GM21717 (cell line): ENCODE measurements around the gene ANKRD18B.
"Not testable (repeated sequence)": the region's sequence is repeated elsewhere in the genome, so short reads cannot be mapped to it uniquely, and the experiment has no call there.

ENCODE experiments used
- ATAC-seq: cut with Tn5 transposase; IDR thresholded peaks from one replicate; pipeline ENCODE4 v1.9.1; 2021; ENCODE audit warnings: mild to moderate bottlenecking, moderate library complexity; ENCODE audit not compliant: unreplicated experiment

Gene ANKRD18B

DNA sequence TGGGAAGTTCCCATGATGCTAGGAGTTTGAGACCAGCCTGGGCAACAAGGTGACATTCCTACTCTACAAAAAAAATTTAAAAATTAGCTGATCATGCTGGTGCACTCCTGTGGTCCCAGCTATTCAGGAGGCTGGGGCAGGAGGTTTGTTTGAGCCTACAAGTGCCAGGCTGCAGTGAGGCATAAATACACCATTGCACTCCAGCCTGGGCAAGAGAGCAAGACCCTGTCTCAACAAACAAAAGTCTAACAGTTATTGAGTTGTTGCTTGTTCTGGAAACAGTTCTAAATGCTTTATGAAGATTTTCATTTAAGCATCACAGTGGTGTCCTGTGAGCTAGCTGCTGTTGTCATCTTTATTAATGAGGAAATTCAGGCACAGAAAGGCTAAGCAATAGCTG lies 4.0 kb downstream of the ANKRD18B start:
- not testable (repeated sequence) for ATAC-seq

DNA sequence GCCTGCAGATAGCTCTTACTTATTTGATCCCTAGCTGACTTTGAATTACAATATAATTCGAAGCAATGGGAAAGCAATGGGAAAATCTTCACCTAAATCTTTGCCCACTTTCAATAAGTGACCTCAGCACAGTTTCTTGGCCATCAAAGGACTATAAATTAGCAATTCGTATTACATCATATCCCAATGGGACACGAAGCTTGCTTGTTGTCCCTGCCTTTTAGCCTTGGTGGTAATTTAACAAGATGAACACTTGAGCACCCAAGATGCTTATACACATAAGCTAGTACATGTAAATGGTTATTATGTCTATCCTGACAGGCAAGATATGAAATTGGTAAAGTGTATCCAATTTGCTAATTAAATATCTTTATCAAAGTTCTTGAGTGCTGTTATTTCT lies 9.9 kb downstream of the ANKRD18B start:
- not testable (repeated sequence) for ATAC-seq

DNA sequence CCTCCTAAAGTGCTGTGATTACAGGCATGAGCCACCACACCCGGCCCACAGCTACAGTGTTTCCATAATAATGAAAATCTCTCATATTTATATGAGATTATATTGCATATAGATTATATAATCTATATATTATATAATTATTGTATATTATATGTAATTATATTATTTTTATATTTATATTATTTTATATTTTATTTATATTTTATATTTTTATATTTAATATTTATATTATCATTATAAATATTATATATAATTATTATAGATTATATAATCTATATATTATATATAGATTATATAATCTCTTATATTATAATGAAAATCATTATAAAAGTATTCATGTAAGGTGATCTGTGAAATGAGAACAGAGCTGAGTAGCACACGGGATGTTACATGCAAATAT lies 11.5 kb downstream of the ANKRD18B start:
- ATAC-seq = no peak

DNA sequence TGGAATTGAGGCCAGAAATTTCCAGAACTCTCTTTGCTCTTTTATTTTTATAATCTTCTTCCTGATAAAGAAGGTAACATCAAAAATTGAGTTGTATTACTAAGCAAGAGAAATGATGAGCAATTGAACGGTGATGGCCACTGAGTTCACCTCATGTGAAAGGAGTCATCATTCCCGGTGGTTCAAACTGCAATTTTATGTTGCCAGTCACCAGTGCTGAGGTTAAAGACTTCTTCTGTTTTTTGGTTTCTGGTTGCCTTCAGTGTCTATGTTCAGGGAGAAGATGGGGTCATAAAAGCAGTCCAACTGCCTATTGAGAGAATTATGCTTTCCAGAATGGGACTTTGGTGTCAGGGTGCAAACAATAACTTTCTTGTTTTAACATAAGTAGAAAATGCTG lies 19.4 kb downstream of the ANKRD18B start:
- ATAC-seq = not testable (repeated sequence)

DNA sequence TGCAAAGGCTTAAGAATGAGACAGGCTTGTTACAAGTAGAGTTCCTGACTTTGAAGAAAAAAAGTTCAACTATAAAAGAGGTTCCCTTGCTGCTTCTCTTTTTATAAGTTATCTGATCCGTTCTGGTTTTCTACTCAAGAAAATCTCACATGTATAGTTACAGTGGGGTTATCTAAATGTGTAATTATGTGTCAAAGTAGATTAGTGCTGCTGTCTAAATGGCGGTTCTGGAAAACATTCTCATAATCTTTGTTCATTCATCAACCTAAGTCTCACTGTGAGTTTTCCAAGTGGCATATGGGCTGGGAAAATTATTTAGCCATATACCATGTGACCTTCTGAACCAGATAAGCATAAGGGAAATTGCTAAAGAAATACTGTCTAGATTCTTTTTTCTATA lies 21.7 kb downstream of the ANKRD18B start:
- ATAC-seq = not testable (repeated sequence)

DNA sequence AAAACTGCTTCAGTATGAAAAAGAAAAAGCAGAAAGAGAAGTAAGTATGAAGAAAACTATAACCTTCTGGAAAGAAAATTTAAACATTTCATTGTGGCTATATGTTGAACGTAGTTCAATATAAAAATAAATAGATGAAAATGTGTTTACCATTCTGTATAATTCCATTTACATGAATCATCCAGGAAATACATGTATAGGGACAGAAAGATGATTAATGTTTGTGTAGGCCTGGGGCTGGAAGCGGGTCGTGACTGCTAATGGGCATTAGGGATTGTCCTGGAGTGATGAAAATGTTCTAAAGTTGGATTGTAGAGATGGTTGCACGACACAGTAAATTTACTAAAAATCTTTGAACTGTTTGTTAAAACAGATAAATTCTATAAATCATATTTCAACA lies 24.8 kb downstream of the ANKRD18B start:
- not testable (repeated sequence) for ATAC-seq

DNA sequence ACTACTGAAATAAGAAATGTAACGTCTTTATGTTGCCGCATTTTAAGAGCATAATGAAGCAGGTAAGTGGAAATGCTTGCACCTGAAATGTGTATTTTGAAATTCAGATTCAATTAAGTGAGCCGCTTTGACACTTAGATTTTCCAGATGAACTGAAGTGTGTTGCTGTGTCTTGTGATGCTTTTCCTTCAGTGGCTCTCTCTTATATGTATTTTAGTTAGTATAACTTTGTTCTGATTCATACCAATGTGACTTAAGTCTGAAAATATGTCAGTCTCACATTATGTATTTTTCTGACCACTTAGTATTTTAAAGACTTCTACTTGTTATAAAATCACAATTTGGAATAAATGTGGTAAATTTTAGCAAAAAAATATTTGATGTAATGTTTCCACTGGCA lies 25.4 kb downstream of the ANKRD18B start:
- not testable (repeated sequence) for ATAC-seq

DNA sequence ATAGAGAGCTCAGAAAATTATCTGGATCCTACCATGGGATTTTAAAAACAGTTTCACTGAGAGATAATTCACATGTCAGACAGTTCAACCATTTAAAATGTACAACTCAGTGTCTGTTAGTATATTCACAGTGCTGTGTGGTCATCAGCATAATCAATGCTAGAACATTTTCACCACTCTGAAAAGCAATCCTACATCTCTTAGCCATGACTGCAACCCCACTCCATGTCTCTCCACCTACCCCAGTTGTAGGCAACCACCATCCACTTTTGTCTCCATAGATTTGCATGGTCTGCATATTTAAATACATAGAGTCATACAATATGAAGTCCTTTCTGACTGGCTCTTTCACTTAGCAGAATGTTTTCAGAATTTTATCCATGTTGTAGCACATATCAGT lies 27.1 kb downstream of the ANKRD18B start:
- not testable (repeated sequence) for ATAC-seq

DNA sequence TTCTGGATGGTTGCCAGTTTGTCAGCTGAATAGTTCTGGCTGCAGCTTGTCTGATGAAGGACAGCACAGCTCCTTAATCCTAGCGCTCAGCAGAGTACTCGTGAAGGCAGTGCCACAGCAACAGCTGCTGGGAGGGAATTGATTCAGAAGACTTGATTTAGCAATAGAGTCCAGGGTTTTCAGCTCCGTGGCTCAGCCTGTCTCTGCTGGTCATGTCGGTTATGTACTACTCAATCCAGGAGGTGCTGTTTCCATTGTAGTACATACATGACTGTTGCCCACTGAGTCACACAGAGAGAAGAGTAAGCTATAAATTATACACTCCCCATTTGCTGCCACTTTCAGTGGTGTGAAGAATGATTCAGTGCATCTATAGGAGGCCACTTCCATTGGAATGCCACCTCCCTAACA lies 28.3 kb downstream of the ANKRD18B start:
- not testable (repeated sequence) for ATAC-seq

DNA sequence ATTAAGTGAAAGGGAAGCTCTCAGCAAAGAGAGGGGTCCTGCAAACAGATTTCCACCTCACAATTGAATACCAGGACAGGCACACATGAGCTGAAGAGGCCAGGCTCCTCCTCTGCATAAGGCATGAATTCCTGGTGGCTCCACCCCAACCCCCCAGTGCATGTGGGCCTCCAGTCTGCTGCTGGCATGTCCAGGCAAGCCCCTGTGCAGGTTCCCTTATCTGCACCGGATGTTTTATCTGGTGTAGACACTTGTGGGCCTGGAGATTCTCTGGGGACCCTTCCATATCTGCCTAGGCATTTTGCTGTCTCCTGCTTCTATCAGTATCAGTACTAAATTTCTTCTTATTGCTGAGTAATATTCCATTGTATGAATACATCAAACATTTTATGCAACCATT lies 36.2 kb downstream of the ANKRD18B start:
- not testable (repeated sequence) for ATAC-seq

DNA sequence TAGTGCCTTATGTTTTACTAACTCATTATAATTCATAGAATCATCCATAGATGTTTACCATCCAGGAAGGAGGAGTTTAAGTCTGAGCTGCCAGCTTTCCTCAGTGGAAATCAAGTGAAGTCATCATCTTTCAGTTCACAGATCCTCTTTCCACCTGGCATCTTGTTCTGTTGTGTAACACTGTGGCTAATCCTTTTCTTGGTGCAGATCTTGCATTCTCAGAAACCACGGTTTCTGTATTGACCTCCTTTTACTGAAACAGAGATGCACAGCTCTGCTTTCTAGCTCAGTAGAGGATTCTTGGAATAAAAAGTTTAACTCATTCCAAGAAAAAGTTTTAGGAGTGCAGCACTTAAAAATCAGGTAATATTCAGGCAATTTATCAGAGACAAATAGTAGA lies 38.1 kb downstream of the ANKRD18B start:
- ATAC-seq = not testable (repeated sequence)

DNA sequence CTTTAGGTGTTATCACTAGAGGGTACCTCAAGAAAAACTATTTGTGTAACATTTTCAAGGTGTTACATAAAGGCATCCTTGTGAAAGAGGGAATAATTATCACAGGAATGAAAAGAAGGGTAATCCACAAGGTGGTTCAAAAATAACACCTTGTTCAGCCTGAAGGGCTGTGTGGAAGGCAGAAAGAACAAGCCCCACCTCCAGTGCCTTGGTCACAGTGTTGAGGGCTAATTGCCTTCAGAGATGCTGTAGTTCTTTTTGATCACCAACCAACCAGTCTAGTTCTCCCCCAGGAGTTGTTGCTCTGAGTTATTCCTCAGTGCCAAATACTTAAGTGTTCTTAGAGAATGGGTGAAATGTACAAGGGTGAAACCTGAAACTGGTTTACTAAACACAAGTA lies 43.7 kb downstream of the ANKRD18B start:
- not testable (repeated sequence) for ATAC-seq

DNA sequence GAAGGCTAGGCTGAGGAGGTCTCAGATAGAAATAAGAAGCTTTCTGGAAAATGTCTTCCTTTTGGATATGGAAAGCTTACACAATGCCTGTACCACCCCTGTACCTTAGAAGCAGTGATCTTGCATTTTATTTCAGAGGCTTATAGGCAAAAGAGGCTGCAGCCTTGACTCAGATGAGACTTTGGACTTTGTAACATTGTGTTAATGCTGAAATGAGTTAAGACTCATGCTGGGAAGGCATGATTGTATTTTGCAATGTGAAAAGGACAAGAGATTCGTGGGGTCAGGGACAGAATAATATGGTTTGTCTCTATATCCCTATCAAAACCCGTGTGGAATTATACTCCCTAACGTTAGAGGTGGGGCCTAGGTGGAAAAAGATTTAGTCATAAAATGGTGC lies 53.7 kb downstream of the ANKRD18B start:
- not testable (repeated sequence) for ATAC-seq

DNA sequence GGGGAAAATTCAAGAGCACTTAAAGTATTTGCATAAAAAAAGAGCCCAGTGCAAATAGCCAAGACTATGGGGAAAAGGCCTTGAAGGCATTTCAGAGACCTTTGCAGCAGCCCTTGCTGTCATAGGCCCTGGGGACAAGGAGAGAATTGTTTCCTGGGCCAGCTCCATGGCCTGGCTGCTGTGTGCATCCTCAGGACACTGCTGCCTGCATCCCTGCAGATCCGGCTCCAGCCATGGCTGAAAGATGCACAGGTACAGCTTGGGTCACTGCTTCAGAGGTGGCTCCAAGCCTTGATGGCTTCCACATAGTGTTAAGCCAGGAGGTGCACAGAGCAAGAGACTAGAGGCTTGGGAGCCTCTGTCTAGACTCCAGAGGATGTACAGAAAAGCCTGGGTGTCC lies 55.9 kb downstream of the ANKRD18B start:
- not testable (repeated sequence) for ATAC-seq

DNA sequence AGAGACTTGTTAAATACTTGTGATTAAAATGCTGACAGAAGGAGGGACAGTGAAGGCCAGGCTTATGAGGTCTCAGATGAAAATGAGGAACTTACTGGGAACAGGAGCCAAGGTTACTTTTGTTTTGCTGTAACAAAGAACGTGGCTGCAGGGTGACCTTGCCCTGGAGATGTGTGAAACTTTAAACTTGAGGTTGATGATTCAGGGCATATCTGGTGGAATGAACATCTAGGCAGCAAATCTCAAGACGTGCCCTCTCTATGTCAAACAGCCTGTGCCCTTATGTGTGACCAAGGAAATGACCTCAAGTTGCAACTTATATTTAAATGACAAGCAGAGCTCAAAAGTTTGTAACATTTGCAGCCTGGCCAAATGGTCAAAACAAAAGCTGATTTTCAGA lies 58.6 kb downstream of the ANKRD18B start:
- ATAC-seq = not testable (repeated sequence)

DNA sequence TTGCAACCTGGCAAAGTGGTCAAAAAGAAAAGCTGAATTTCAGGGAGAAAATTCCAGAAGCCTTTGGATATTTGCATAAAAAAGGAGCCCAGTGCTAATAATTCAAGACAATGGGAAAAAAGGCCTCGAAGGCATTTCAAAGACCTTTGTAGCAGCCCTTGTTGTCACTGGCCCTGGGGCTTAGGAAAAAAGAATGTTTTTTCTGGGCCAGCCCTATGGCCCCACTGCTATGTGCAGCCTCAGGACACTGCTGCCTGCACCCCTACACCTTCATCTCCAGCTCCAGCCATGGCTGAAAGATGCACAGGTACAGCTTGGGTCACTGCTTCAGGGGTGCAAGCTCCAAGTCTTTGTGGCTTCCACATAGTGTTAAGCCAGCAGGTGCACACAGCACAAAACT lies 62.1 kb downstream of the ANKRD18B start:
- ATAC-seq = not testable (repeated sequence)

DNA sequence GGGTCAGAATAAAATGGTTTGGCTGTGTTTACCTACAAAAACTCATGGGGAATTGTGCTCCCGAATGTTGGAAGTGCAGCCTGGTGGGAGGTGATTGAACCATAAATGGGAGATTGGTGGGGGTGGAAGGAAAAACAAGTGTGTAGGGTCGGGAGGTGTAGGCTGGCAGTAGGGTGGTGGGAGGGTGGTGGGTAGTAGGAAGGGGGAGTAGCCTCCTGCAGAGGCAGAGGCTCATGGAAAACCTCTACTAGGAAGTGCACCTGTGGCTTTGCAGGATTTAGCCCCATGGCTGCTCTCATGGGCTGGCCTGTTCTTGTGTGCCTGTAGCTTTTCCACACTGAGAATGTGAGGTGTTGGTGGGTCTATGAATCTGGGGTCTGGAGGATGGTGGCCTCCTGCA lies 63.7 kb downstream of the ANKRD18B start:
- not testable (repeated sequence) for ATAC-seq

DNA sequence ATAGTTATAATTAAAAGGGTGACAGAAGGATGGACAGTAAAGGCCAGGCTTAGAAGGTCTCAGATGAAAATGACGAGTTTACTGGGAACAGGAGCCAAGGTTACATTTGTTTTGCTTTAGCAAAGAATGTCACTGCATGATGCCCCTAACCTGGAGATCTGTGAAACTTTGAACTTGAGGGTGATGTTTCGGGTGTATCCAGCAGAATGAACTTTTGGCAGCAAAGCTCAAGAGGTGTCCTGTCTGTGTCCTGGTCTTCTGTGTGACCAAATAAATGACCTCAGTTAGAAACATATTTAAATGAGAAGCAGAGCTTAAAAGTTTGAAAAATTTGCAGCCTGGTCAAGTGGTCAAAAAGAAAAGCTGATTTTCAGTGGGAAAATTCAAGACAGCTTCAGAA lies 64.8 kb downstream of the ANKRD18B start:
- ATAC-seq = not testable (repeated sequence)

DNA sequence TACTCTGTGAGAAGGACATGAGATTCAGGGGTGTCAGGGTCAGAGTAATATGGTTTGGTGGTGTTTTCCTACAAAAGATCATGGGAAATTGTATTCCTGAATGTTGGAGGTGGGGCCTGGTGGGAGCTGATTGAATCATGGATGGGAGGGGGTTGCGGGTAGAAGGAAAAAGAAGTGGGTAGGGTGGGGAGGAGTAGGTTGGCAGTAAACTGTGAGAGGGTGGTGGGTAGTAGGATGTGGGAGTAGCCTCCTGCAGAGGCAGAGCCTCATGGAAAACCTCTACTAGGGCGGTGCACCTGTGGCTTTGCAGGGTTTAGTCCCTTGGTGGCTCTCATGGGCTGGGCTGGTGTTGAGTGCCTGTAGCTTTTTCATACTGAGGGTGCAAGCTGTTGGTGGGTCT lies 66.8 kb downstream of the ANKRD18B start:
- not testable (repeated sequence) for ATAC-seq

DNA sequence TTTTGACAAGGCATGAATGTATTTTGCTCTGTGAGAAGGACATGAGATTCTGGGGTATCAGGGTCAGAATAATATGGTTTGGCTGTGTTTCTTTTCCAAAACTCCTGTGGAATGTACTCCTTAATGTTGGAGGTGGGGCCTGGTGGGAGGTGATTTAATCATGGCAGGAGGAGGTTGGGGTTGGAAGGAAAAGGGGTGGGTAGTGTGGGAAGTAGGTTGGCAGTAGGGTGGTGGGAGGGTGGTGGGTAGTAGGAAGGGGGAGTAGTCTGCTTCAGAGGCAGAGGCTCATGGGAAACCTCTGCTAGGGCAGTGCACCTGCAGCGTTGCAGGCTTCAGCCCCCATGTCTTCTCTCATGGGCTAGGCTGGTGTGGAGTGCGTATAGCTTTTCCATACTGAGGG lies 72.9 kb downstream of the ANKRD18B start:
- not testable (repeated sequence) for ATAC-seq

DNA sequence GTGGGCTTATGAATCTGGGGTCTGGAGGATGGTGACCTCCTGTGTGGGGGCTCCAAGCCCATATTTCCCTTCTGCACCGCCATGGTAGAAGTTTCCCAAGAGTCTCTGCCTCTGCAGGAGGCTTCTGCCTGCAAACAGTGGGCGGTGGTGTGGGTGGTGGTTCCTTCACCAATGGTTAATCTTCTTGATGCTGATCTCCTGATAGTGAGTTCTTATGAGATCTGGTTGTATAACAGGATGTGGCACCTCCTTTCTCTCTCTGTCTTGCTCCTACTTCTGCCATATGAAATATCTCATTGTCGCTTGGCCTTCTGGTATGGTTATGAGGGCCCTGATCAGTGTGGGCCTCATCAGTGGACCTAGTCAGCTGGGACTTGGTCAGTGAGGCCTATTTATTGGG lies 73.3 kb downstream of the ANKRD18B start:
- ATAC-seq = not testable (repeated sequence)

DNA sequence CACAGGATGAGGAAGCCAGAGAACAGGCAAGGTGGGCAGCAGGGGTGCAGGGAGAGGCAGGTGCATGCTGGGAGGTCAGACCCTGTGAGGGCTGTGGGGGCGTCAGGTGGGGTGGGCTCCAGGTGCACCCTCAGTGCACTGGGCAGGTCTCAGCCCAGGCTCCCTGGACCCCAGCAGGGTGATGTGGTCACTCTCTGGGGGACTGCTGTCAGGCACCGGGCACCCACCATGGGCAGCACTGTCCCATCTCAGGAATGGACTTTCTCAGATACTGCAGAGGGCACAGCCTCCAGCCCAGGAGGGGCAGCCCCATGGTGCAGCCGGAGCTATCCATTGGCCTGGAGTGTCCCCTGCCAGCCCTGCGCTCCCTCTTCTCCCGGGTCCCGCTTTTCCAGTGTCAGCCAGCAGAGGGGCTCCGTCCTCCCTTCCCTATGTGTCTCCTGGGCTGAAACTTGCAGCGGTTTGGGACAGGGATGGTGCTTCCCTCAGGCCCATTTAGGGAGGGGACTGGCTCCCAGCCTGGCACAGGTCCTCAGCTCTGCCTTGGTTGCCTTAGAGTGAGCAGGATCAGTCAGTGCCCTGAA lies 74.8 kb downstream of the ANKRD18B start:
- ATAC-seq = not testable (repeated sequence)

DNA sequence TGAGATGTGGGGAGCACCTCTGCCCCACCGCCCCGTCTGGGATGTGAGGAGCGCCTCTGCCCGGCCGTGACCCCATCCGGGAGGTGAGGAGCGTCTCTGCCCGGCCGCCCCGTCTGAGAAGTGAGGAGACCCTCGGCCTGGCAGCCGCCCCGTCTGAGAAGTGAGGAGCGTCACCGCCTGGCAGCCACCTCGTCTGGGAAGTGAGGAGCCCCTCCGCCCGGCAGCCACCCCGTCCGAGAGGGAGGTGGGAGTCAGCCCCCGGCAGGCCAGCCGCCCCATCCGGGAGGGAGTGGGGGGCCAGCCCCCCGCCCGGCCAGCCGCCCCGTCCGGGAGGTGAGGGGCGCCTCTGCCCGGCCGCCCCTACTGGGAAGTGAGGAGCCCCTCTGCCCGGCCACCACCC lies 76.9 kb downstream of the ANKRD18B start:
- not testable (repeated sequence) for ATAC-seq
